PC-3 (cell line): Measurements from ENCODE around the gene TRIOBP. TPM values are rescaled to one million over a fixed set of nuclear protein-coding genes. Genes with fewer than 3 reads are reported as not detected.
"Not testable (repeated sequence)": the region's sequence is repeated elsewhere in the genome, so short reads cannot be mapped to it uniquely, and the experiment has no call there.

Experiments
- ATAC-seq: fragments of 200-7000 bp; cut with Tn5 transposase; 2 replicates; pipeline ENCODE4 v1.9.1; 2020; ENCODE audit warnings: mild to moderate bottlenecking, moderate library complexity
- BruUV-seq: library from RNA; stranded (reverse); fragments of 400-500 nt; replicated peaks from 2 replicates; lab custom pipeline; 2021; lab: Mats Ljungman, UMichigan
- CTCF ChIA-PET: fragments of 300-600 bp; sonication (Branson Sonifier 250); formaldehyde crosslinking; loops from one replicate; lab custom pipeline; 2022; ENCODE audit warnings: antibody characterized with exemption; lab: Charles Lee
- POLR2A ChIA-PET: fragments of 300-600 bp; sonication (Branson Sonifier 250); formaldehyde crosslinking; loops from one replicate; lab custom pipeline; 2022; ENCODE audit warnings: antibody characterized with exemption; ENCODE audit not compliant: unreplicated experiment; lab: Charles Lee
- DNase-seq: peaks from one replicate; pipeline ENCODE4 v3.0.0-alpha.2; 2015
- H2AFZ ChIP-seq: fragments of 300-600 bp; sonication (generic); 2 replicates; pipeline ENCODE4 v1.6.0; 2016; ENCODE audit warnings: antibody characterized with exemption, low read length
- H3F3A ChIP-seq: fragments of 300-600 bp; sonication (generic); one replicate; pipeline ENCODE4 v1.6.0; 2017; ENCODE audit warnings: antibody characterized with exemption, low read length, control low read depth, mild to moderate bottlenecking; ENCODE audit not compliant: unreplicated experiment
- H3K27ac ChIP-seq: fragments of 300-600 bp; sonication (generic); 2 replicates; pipeline ENCODE4 v1.5.1; 2016; ENCODE audit warnings: mild to moderate bottlenecking, low read length
- H3K27me3 ChIP-seq: fragments of 300-600 bp; sonication (generic); 2 replicates; pipeline ENCODE4 v1.6.1; 2016; ENCODE audit warnings: low read length, mixed read lengths
- H3K36me3 ChIP-seq: fragments of 300-600 bp; sonication (generic); 2 replicates; pipeline ENCODE4 v1.6.1; 2016; ENCODE audit warnings: low read depth, mixed run types, low read length, mixed read lengths
- H3K4me1 ChIP-seq: fragments of 300-600 bp; sonication (generic); 2 replicates; pipeline ENCODE4 v1.5.1; 2016; ENCODE audit warnings: low read length; ENCODE audit not compliant: insufficient read depth
- H3K4me2 ChIP-seq: fragments of 300-600 bp; sonication (generic); 2 replicates; pipeline ENCODE4 v1.6.0; 2016; ENCODE audit warnings: low read length
- H3K4me3 ChIP-seq: fragments of 300-600 bp; sonication (generic); 2 replicates; pipeline ENCODE4 v1.5.1; 2016; ENCODE audit warnings: mild to moderate bottlenecking, low read length, mixed read lengths
- H3K79me2 ChIP-seq: fragments of 300-600 bp; sonication (generic); 2 replicates; pipeline ENCODE4 v1.6.1; 2017; ENCODE audit warnings: low read length, mixed read lengths
- H3K9ac ChIP-seq: fragments of 300-600 bp; sonication (generic); 2 replicates; pipeline ENCODE4 v1.6.0; 2016; ENCODE audit warnings: mild to moderate bottlenecking, low read length
- H3K9me2 ChIP-seq: fragments of 300-600 bp; sonication (generic); replicated peaks from 2 replicates; pipeline ENCODE4 v1.6.1; 2016; ENCODE audit warnings: mixed run types, low read length, mixed read lengths
- H3K9me3 ChIP-seq: fragments of 300-600 bp; sonication (generic); 2 replicates; pipeline ENCODE4 v1.6.1; 2016; ENCODE audit warnings: low read length, mixed read lengths
- H4K20me1 ChIP-seq: fragments of 300-600 bp; sonication (generic); 2 replicates; pipeline ENCODE4 v1.6.1; 2016; ENCODE audit warnings: low read length, mixed read lengths
- EZH2 ChIP-seq: fragments of 300-600 bp; sonication (generic); IDR thresholded peaks from one replicate; pipeline ENCODE4 v1.6.1; 2017; ENCODE audit warnings: antibody characterized with exemption, mild to moderate bottlenecking, low read length; ENCODE audit not compliant: unreplicated experiment
- EZH2phosphoT487 ChIP-seq: fragments of 300-600 bp; sonication (generic); IDR thresholded peaks from 2 replicates; pipeline ENCODE4 v1.6.1; 2018; ENCODE audit warnings: mild to moderate bottlenecking, antibody characterized with exemption, low read length, borderline replicate concordance
- intact Hi-C: fragments of 100-400 bp; cut with micrococcal nuclease; formaldehyde crosslinking; loops from 2 replicates; pipeline ENCODE4 v1.9.0; 2023
- total RNA-seq: library from RNA; depleted of rRNA; stranded (reverse); fragments of >200 nt; gene quantifications from 2 replicates; pipeline ENCODE4 v1.2.3, GENCODE V29; 2014
- TF ChIP-seq, protein P1 (sequence below): fragments of 300-600 bp; sonication (generic); conservative IDR thresholded peaks from 2 replicates; pipeline ENCODE4 v1.5.1; 2017; ENCODE audit warnings: antibody characterized with exemption, low read depth, mild to moderate bottlenecking, low read length

The TRIOBP gene
- total RNA-seq, 1 experiment from 2014 or later, result 64.5 TPM

DNA sequence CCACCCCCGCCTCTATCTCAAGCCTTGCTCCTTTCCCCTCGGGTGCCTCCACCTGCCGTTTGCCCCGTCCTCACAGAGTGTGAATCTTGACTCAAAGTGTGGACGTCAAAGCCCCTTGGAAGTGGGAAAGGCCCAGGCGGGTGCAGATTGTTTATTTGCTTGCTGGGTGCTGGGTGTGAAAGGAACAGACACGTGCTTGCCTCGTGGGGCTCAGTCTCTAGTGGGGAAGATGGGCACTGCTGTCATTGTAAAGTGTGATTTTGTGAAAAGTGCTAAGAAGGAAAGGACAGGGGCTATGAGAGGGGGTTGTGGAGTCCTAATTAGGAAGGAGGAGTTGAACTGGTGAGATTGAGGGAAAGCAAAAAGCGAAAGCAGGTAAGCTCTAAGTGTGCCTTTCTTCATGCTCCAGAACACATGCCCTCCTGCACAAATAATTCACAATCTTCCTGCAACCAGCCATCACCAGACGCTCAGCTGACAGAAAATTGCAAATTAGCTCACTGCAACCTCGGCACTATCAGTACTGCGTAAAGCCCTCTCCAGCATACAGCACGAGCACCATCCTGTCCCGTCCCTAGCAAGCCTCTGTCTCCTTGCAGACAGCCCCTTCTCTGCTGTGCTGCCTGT, 101.1 kb downstream of the TRIOBP start:
- Histone ChIP-seq H3K4me2 (no peak overlapping the region), H3K9ac (no peak overlapping the region), H3K79me2 (no peaks in the 10 kb centered on the region), H3K27ac (no peak overlapping the region), H4K20me1 (no peaks in the 10 kb centered on the region), H3K9me2 (no peaks in the 10 kb centered on the region), H2AFZ (no peak overlapping the region), H3K4me3 (no peak overlapping the region), H3K36me3 (no peaks in the 10 kb centered on the region), H3F3A (no peaks in the 10 kb centered on the region), H3K27me3 (no peaks in the 10 kb centered on the region), H3K9me3 (no peaks in the 10 kb centered on the region), H3K4me1 (peaks cover 7% of the 10 kb centered on the region)
- ATAC-seq (no peak), DNase-seq (no peak)
- no TSS peak for BruUV-seq
- intact Hi-C loops, result no loop called here
- TF ChIP-seq EZH2 (no peak), EZH2phosphoT487 (no peak)
- TF ChIP-seq, protein P1, sequence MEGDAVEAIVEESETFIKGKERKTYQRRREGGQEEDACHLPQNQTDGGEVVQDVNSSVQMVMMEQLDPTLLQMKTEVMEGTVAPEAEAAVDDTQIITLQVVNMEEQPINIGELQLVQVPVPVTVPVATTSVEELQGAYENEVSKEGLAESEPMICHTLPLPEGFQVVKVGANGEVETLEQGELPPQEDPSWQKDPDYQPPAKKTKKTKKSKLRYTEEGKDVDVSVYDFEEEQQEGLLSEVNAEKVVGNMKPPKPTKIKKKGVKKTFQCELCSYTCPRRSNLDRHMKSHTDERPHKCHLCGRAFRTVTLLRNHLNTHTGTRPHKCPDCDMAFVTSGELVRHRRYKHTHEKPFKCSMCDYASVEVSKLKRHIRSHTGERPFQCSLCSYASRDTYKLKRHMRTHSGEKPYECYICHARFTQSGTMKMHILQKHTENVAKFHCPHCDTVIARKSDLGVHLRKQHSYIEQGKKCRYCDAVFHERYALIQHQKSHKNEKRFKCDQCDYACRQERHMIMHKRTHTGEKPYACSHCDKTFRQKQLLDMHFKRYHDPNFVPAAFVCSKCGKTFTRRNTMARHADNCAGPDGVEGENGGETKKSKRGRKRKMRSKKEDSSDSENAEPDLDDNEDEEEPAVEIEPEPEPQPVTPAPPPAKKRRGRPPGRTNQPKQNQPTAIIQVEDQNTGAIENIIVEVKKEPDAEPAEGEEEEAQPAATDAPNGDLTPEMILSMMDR, result no peak
- CTCF ChIA-PET, result no interaction called here
- POLR2A ChIA-PET, result no interaction called here

DNA sequence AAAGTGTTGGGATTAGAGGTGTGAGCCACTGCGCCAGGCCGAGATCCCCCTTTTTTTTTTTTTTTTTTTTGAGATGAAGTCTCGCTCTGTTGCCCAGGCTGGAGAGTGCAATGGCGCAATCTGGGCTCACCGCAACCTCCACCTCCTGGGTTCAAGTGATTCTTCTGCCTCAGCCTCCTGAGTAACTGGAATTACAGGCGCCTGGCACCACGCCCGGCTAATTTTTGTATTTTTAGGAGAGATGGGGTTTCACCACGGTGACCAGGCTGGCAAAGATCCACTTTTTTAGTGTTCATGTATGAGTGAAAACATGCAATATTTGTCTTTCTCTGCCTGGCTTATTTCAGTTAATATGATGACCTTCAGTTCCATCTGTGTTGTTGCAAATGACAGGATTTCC, 103.1 kb downstream of the TRIOBP start:
- ATAC-seq, H3K4me2 ChIP-seq, H3K9me3 ChIP-seq, H3K9ac ChIP-seq, CTCF ChIA-PET, H3F3A ChIP-seq, H4K20me1 ChIP-seq, BruUV-seq, H3K79me2 ChIP-seq, H3K9me2 ChIP-seq, DNase-seq, H3K27me3 ChIP-seq, H3K27ac ChIP-seq, H2AFZ ChIP-seq, H3K4me3 ChIP-seq, H3K36me3 ChIP-seq, POLR2A ChIA-PET: not testable (repeated sequence)
- H3K4me1 ChIP-seq, result peaks cover 12% of the 10 kb centered on the region
- intact Hi-C loops, result loop anchor here (10.0 kb wide), 1 partner anchor 115 kb away; the partner anchor contains the start of gene NOL12

DNA sequence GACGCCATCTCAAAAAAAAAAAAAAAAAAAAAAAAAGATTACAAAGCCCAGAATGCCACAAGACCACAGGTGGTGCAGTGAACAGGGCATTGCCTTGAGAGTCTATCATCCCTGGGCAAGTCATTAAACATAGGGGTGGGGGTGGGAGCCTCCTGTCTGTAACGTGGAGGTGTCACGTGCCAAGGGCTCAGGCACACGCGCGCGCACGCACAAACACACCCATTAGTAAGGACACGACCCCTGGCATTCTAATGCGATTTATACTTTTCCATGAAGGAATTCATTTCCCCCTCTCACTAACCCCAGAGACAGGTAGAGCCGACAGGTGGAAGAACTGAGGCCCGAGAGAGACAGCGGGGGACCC, 105.1 kb downstream of the TRIOBP start:
- no TSS peak for BruUV-seq
- Histone ChIP-seq H3K27ac (no peak overlapping the region), H3K4me2 (peak overlapping the region; percentile 100), H3K9me3 (no peaks in the 10 kb centered on the region), H4K20me1 (peaks cover 17% of the 10 kb centered on the region), H3K27me3 (no peaks in the 10 kb centered on the region), H3K4me1 (peaks cover 12% of the 10 kb centered on the region), H3K9ac (peak overlapping the region; percentile 64), H3K9me2 (no peaks in the 10 kb centered on the region), H3K79me2 (peaks cover 19% of the 10 kb centered on the region), H3K36me3 (no peaks in the 10 kb centered on the region), H2AFZ (peak overlapping the region; percentile 95), H3F3A (peaks cover 12% of the 10 kb centered on the region), H3K4me3 (peak overlapping the region; percentile 82)
- POLR2A ChIA-PET, result no interaction called here
- CTCF ChIA-PET, result interaction anchor here (0.6 kb wide), 1 partner anchor 19 kb away, joined by 3 read pairs; no protein-coding TSS in a partner anchor
- intact Hi-C loops, result loop anchor here (10.0 kb wide), 1 partner anchor 117 kb away; the partner anchor contains the start of gene NOL12
- TF ChIP-seq, protein P1, result no peak
- no peak for TF ChIP-seq EZH2phosphoT487
- no peak for TF ChIP-seq EZH2
- no peak for DNase-seq
- no peak for ATAC-seq
